Fibroblast of pulmonary artery (primary cell): Measurements from ENCODE around the gene IFNA13.
A peak's percentile ranks its signal among the peaks of the same experiment; 100 is the strongest.

Experiments used
- DNase-seq: peaks from one replicate; pipeline ENCODE4 v3.0.0-alpha.2; 2010; ENCODE audit warnings: low read depth
- H3K4me3 ChIP-seq: replicated peaks from 2 replicates; pipeline ENCODE4 v1.5.1; 2011; ENCODE audit warnings: low read depth, mild to moderate bottlenecking, control low read depth, low read length, moderate library complexity
- TF ChIP-seq, protein P1 (sequence below): IDR thresholded peaks from 2 replicates; pipeline ENCODE4 v1.5.1; 2011; ENCODE audit warnings: mild to moderate bottlenecking, control low read depth, low read length, inconsistent platforms; ENCODE audit errors: missing control alignments

The IFNA13 gene

DNA sequence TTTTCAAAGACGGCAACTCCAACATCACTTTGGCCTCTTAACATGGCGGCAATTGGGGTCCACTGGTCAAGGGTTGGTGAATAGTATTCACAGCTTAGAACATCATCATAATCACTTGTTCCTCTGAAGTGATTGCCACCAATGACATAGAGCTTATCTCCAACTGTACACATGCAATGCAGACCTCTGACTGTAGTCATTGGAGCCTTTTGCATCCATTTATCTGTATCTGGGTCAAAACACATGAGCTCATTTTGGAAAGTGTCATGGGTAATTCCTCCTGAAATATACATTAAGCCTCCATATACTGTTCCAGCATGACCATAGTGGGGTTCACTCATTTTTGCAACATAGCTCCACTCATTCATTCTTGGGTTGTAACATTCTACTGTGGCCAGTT, 34.6 kb downstream of the IFNA13 start:
- TF ChIP-seq, protein P1, sequence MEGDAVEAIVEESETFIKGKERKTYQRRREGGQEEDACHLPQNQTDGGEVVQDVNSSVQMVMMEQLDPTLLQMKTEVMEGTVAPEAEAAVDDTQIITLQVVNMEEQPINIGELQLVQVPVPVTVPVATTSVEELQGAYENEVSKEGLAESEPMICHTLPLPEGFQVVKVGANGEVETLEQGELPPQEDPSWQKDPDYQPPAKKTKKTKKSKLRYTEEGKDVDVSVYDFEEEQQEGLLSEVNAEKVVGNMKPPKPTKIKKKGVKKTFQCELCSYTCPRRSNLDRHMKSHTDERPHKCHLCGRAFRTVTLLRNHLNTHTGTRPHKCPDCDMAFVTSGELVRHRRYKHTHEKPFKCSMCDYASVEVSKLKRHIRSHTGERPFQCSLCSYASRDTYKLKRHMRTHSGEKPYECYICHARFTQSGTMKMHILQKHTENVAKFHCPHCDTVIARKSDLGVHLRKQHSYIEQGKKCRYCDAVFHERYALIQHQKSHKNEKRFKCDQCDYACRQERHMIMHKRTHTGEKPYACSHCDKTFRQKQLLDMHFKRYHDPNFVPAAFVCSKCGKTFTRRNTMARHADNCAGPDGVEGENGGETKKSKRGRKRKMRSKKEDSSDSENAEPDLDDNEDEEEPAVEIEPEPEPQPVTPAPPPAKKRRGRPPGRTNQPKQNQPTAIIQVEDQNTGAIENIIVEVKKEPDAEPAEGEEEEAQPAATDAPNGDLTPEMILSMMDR: no peak
- no peak overlapping the region for H3K4me3 ChIP-seq
- DNase-seq: no peak

GRCh38 chr9:21331676-21332402, 36.0 kb downstream of the IFNA13 start:
- H3K4me3 ChIP-seq: peak overlapping the region; percentile 10
- DNase-seq: no peak
- TF ChIP-seq, protein P1: no peak

- TF ChIP-seq, protein P1: peak; percentile 68
- H3K4me3 ChIP-seq: no peak overlapping the region
- peak; percentile 65 for DNase-seq
These were observed 41.2 kb downstream of the IFNA13 start for GRCh38 chr9:21326526-21327139.

GRCh38 chr9:21324047-21324446, 43.8 kb downstream of the IFNA13 start:
- DNase-seq: no peak
- TF ChIP-seq, protein P1: no peak
- no peak overlapping the region for H3K4me3 ChIP-seq

DNA sequence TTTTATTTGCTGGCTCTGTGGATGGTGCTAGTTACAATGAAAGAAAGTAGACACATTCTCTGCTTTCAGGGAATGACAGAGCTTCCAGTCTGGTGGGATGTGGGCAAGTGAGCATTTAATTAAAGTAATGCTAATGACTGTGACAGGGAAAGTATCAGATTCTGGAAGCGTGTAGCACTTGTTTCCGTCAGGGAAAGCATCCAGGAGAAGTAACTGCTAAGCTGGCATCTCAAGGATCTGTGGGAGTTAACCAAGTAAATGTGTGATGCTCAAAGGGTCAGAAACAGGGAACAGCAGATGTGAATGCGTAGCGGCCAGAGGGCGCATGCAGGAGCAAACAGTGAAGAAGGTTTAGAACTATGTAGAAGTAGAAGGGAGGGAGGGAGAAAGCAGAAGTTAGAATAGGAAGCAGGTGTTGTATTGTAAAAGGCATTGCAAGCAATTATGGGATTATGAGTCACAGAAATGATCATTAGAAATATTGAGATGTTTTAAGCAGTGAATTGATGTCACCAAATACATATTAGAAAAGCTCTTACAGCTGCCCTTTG, 44.9 kb downstream of the IFNA13 start:
- no peak for DNase-seq
- H3K4me3 ChIP-seq: no peak overlapping the region
- TF ChIP-seq, protein P1: no peak

DNA sequence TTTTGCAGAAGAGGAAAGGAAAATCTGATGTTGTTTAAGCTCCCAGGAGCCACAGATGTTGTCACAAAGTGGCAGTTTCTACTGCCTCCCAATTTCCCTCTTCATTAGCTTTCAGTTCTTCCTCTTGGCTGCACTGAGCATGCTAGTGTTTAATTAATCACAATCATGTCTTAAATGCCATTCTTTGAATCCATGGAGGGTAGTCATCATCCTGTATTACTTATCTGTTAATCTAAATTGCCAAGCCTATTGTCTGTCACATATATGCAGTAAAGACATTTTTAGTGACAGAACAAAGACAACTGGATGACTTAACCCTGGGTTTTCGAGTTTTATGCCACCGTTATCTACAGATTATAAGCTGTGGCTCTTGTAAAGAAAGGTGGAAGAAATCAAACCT, 47.4 kb downstream of the IFNA13 start:
- TF ChIP-seq, protein P1: no peak
- DNase-seq: no peak
- H3K4me3 ChIP-seq: no peak overlapping the region
